Chondrocyte (in vitro differentiated cells): Measurements from ENCODE around the gene DSC3. TPM values are rescaled to one million over a fixed set of nuclear protein-coding genes. Genes with fewer than 3 reads are reported as not detected.

Experiments used
- DNase-seq: peaks from one replicate; pipeline ENCODE4 v3.0.0; 2021; ENCODE audit warnings: mixed read lengths, low spot score
- H3K27ac Mint-ChIP-seq: one replicate; pipeline ENCODE4 v1.8.0; 2021; ENCODE audit warnings: mild to moderate bottlenecking, moderate library complexity, mixed read lengths; ENCODE audit not compliant: unreplicated experiment
- H3K27me3 Mint-ChIP-seq: 2 replicates; pipeline ENCODE4 v1.8.0; 2021; ENCODE audit warnings: low read depth, mixed read lengths
- H3K36me3 Mint-ChIP-seq: 2 replicates; pipeline ENCODE4 v1.8.0; 2021; ENCODE audit warnings: low read depth, mixed read lengths
- H3K4me1 Mint-ChIP-seq: 2 replicates; pipeline ENCODE4 v1.8.0; 2021; ENCODE audit warnings: low read depth, mild to moderate bottlenecking, mixed read lengths
- H3K4me3 Mint-ChIP-seq: one replicate; pipeline ENCODE4 v1.8.0; 2021; ENCODE audit warnings: mild to moderate bottlenecking, moderate library complexity, mixed read lengths; ENCODE audit not compliant: unreplicated experiment
- H3K9me3 Mint-ChIP-seq: 2 replicates; pipeline ENCODE4 v1.8.0; 2021; ENCODE audit warnings: low read depth, mixed read lengths
- CTCF ChIP-seq: fragments of 200-600 bp; sonication (generic); IDR thresholded peaks from 2 replicates; pipeline ENCODE4 v1.5.0; 2021; ENCODE audit warnings: antibody characterized with exemption, mild to moderate bottlenecking, moderate library complexity
- total RNA-seq: library from RNA; stranded (reverse); gene quantifications from 3 replicates; pipeline ENCODE4 v1.2.1, GENCODE V29; 2021

DSC3 gene
- total RNA-seq, 1 donor from 2014 or later, result 3.2 TPM

GRCh38 chr18:31044926-31045325 lies 2.4 kb upstream of the DSC3 start:
- Mint-ChIP-seq H3K36me3 (peaks cover 4% of the 10 kb centered on the region), H3K9me3 (peaks cover 10% of the 10 kb centered on the region), H3K4me3 (no peak overlapping the region), H3K4me1 (peaks cover 15% of the 10 kb centered on the region), H3K27me3 (peaks cover 51% of the 10 kb centered on the region), H3K27ac (no peak overlapping the region)
- DNase-seq, result no peak
- no peak for TF ChIP-seq CTCF

- Mint-ChIP-seq H3K4me1 (peaks cover 15% of the 10 kb centered on the region), H3K36me3 (peaks cover 4% of the 10 kb centered on the region), H3K27me3 (peaks cover 59% of the 10 kb centered on the region), H3K4me3 (no peak overlapping the region), H3K27ac (no peak overlapping the region), H3K9me3 (peaks cover 10% of the 10 kb centered on the region)
- no peak for DNase-seq
- no peak for TF ChIP-seq CTCF
Observed at GRCh38 chr18:31043709-31044108, 1.2 kb upstream of the DSC3 start.

GRCh38 chr18:31042084-31042405 lies 497 bp downstream of the DSC3 start:
- Mint-ChIP-seq H3K4me3 (peak overlapping the region; percentile 68), H3K27me3 (peaks cover 59% of the 10 kb centered on the region), H3K27ac (peak overlapping the region; percentile 46), H3K4me1 (peaks cover 20% of the 10 kb centered on the region), H3K9me3 (peaks cover 10% of the 10 kb centered on the region), H3K36me3 (peaks cover 4% of the 10 kb centered on the region)
- no peak for TF ChIP-seq CTCF
- peak; percentile 59 for DNase-seq

- peaks cover 10% of the 10 kb centered on the region for H3K9me3 Mint-ChIP-seq
- TF ChIP-seq CTCF, result no peak
- peak overlapping the region; percentile 46 for H3K27ac Mint-ChIP-seq
- H3K36me3 Mint-ChIP-seq, result peaks cover 4% of the 10 kb centered on the region
- H3K4me3 Mint-ChIP-seq, result peak overlapping the region; percentile 68
- peak; percentile 82 for DNase-seq
- H3K27me3 Mint-ChIP-seq, result peaks cover 59% of the 10 kb centered on the region
- H3K4me1 Mint-ChIP-seq, result peaks cover 20% of the 10 kb centered on the region
Observed at GRCh38 chr18:31041271-31042083, 1.1 kb downstream of the DSC3 start.

- Mint-ChIP-seq H3K27ac (no peak overlapping the region), H3K9me3 (peaks cover 7% of the 10 kb centered on the region), H3K4me1 (peaks cover 20% of the 10 kb centered on the region), H3K27me3 (peaks cover 55% of the 10 kb centered on the region), H3K4me3 (peak overlapping the region; percentile 68), H3K36me3 (peaks cover 4% of the 10 kb centered on the region)
- TF ChIP-seq CTCF, result no peak
- DNase-seq, result no peak
Observed at GRCh38 chr18:31040686-31041270, 1.8 kb downstream of the DSC3 start.
